SH-SY5Y (cell line): ENCODE data around the gene SLC9A5.

Source experiments
- GATA2 ChIP-seq: IDR thresholded peaks from 2 replicates; pipeline ENCODE4 v1.6.1; 2011; ENCODE audit warnings: mild to moderate bottlenecking, low read depth, low read length
- GATA3 ChIP-seq: IDR thresholded peaks from 2 replicates; pipeline ENCODE4 v1.6.1; 2011; ENCODE audit warnings: low read depth, mild to moderate bottlenecking, low read length, moderate library complexity

DNA sequence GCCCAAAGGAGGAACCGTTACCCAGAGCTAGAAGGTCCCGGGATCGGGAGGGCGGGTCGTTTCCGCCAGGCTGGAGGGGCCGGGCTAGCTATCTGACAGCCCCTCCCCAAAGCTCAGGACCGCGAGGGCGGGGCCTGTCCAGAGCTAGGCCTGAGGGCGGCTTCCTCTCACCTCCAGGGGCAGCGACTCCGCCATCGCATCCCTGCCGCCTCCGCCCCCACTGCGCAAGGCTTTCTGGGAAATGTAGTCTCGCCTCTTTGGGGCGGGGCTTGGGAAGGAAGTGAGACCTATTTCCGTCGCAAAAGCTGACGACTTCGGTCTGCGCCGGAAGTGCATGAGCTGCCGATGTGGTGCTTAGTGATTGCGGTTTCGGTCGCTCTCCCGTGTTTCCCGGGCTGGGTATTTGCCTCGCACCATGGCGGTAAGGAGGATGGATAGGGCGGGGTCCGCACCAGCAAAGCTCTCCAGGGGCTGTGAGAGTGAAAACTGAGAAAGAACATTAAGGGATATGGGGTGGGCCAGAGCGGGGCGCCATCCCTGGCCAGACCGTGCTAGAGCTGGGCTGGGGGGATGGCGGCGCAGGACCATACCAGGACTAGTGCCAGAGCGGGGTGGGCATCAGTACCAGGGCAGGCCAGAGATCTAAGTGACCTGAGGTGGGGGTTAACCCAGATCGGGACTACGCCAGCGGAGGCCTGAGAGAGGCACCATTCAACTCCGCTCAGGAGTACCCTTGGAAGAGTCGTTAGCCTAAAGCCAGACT, 21.8 kb upstream of the SLC9A5 start, which contains the start of gene TMEM208:
- no peak for TF ChIP-seq GATA3
- TF ChIP-seq GATA2 = no peak
